ENCODE results near the gene IL11.

IL11 gene

DNA sequence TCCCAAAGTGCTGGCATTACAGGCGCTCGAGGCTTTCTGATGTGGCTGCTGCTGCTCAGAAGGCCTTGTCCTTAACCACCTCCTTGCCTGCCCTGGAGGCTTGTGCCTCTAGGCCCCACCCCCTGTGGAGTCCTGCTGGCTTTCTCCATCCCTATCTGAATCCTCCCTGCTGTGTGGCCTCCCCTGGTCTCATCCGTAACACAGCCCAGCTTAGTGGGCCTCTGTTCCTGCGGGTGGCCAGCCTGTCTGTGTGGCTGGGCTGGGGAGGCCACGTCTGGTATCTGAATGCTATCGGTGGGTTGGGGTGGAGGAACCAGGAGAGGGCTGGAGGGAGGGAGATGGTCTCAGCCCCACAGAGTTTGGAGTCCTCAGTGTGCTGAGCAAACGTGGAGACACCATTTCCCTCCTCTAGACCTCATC, 20.2 kb upstream of the IL11 start:
- DNase-seq = no peak

GRCh38 chr19:55389386-55390317, 19.4 kb upstream of the IL11 start:
- no peak for DNase-seq

- no peak for DNase-seq
Observed at GRCh38 chr19:55387736-55388497, 17.7 kb upstream of the IL11 start.

DNA sequence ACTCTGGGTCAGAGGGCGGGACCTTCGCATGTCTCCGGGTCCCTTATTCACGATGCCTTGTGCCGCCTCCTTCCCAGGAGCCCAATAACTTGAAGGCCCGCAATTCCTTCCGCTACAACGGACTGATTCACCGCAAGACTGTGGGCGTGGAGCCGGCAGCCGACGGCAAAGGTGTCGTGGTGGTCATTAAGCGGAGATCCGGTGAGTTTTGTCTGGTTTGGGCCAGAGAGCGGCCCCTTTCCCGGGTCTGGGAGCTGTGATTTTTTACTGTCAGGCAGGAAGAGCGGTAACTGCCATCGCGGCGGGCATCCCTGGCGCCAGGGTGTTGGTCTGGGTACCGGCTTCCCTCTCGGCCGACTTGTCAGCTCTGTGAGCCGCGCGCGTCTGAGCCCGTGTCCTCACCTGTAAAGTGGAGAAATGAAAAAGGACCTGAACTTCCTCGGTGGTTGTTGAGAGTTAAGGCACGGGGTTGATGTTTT, 16.3 kb upstream of the IL11 start:
- DNase-seq = no peak

GRCh38 chr19:55385724-55386492, 15.6 kb upstream of the IL11 start, which contains the start of gene RPL28:
TSS of gene RPL28 (plus strand) at chr19:55385932. CDS start at chr19:55386358, 426 bp downstream.
- peak; percentile 100 for DNase-seq

DNA sequence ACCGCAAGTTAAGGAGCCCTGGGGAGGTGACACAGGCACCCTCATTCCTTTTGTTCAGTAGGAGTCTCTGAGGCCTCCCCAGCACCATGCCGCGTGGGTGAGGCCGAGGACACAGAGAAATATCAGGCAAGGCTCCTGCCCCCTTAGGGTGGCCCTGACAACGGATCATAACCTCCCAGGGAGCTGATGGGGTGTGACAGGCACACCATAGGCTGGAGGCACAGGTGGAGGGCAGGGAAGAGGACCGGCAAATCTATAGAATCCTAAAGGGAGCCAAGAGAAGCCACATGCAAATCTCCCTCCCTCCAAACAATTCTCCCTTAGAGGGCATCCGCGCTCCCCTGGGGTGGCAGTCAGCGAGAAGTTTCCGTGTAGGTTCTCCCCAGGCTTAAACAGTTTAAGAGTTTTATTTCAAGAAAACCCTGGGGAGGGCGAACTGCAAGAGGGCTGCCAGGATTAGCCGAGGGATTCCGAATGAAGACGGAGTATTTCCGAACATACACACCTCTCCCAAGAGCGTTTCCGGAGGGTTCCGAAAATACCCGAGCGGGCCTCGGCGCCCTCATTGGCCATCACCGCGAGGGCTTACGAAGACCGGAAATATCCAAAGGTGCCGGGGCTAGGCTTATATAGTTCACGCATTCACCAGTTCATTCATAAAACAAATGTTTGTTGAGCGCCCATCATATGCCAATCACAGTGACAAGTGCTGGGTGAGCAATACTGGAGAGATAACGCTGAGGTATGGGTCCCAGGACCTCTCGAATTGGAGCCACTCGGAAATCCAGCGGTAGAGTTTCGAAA, 14.9 kb upstream of the IL11 start:
- peak; percentile 100 for DNase-seq

DNA sequence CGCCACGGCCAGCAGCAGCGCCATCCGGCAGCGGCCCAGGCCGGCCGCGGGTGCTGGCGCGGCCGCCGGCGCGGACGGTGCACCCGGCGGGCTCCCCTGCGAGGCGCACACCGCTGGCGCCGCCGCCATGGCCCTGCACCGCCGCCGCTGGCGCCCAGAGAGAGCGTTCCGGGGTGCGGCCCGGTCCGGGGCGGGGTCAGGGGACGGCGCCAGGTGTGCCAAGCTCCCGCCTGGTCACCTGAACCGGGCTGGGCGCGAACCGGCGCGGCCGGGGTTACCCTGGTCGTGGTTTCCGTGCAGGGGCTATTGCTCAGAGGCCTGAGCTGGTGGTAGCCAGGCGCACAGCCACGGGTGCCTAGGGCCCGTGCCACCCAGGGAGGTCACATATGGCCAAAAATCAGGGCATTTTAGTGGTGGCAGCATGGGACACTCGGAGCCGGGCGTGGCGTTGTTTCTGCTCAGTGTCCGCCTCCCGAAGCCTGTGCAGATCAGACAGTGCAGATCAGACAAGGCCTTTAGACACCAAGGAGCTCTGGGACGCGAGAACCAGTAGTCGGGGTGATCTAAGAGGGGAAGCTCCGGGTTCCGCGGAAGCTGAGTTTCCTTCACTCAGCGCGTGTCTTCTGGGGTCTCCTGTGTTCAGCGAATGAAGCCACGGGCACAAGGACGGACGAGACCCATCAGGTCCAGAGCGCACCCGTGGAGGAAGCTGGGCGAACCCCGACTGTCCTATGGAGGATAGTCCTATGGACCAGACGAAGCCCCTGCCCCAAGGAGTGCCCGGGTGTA, 14.1 kb upstream of the IL11 start, which contains the start of gene TMEM238:
TMEM238 (minus strand) TSS at position 162 of the 789 bp plus-strand sequence; CDS start at position 129, 33 bp downstream.
- no peak for DNase-seq

- peak; percentile 74 for DNase-seq
Observed at GRCh38 chr19:55383279-55384130, 13.2 kb upstream of the IL11 start.

- DNase-seq = no peak
Observed at GRCh38 chr19:55382522-55383054, 12.3 kb upstream of the IL11 start.

DNA sequence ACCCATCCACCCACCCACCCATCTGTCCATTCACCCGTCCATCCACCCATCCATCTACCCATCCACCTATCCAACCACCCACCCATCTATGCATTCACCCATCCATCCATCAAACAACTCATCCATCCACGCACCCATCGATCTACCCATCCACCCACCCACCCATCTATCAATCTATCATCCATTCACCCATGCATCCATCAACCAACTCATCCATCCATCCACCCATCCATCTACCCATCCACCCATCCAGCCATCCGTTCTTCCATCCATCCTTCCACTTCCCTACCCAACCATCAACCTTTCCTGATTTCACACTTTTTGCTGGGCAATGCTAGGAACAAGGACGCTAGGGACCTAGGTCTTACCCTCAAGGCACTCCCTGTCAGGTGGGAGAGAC, 11.8 kb upstream of the IL11 start:
- DNase-seq = no peak

DNA sequence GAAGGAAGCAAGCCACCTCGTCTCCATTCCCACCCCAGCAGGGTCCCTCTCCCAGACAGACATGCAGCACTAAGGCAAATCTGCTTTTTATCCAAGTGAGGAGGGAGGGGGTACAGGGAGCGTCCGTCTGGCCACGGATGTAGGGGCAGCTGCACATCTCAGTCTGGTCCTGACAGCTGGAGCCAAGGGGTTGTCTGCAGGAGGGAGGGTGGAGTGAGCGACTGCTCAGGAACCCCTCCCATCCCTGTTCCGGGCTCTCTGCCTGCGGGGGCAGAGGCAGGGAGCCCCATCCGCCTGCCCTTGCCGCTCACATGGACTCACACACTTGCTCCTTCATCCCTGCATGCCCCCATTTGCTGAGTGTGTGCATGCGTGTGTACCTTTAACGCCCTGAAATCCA, 8.9 kb upstream of the IL11 start:
- DNase-seq = no peak

- DNase-seq = no peak
Observed at GRCh38 chr19:55377356-55378131, 7.3 kb upstream of the IL11 start.

GRCh38 chr19:55376241-55376933, 6.1 kb upstream of the IL11 start, which contains the start of gene TMEM190:
TSS of gene TMEM190 (plus strand) at chr19:55376826. CDS start at chr19:55376854, 28 bp downstream.
- no peak for DNase-seq

DNA sequence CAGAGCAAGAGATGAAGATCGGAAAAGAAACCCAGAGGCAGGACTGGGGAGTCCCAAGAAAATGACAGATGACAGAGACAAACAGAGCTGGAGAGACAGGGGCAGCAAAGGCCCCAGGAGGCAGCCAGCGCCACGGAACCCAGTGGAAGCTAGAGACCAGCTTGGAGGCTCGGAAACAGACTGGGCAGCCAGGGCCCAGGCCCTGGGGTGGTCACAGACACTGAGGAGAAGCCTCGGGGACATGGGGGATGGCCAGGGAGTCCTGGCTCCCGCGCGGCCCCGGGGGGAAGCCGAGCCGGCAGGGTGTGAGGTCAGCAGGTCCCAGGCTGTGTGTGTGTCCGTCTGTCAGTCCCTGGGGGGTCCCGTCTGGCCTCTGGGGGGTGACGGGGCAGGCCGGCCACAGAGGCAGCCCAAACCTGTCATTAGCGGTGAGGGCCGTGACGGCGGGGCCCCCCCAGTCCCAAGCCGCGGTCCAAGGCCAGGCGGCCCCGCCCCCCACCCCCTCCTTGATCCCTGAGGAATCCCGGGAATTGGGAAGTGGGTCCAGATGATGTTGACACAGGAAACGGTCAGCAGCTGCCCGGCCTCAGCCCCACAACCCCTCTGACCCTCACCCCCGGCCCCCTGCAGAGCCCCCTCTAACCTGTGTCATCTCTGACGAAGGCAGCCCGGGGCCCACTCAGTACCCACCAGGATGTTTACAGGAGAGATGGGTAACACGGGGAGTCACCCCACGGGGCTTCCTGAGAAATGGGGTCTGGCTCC, 3.9 kb upstream of the IL11 start:
- no peak for DNase-seq

GRCh38 chr19:55373306-55373992, 3.2 kb upstream of the IL11 start:
- no peak for DNase-seq

- no peak for DNase-seq
Observed at GRCh38 chr19:55372316-55373081, 2.2 kb upstream of the IL11 start.

Measured in NCI-H2227 treated with DMSO at 0.1 percent for 48 hours (cell line).